Stimulated activated naive CD8-positive, alpha-beta T cell treated with anti-CD3 and anti-CD28 coated beads, Interleukin-15, Interleukin-2, amounts not matched to agents 100 ng/mL and 50 ng/mL, for 24 hours (primary cell): ENCODE data around the gene RUSC2.
"Not testable (repeated sequence)": the region's sequence is repeated elsewhere in the genome, so short reads cannot be mapped to it uniquely, and the experiment has no call there.

ENCODE experiments used
- H3K27ac Mint-ChIP-seq: one replicate; pipeline ENCODE4 v1.8.0; 2021; ENCODE audit warnings: mild to moderate bottlenecking, mixed read lengths
- H3K27me3 Mint-ChIP-seq: one replicate; pipeline ENCODE4 v1.8.0; 2021; ENCODE audit warnings: mixed read lengths
- H3K36me3 Mint-ChIP-seq: one replicate; pipeline ENCODE4 v1.8.0; 2021; ENCODE audit warnings: low read depth, mixed read lengths
- H3K4me1 Mint-ChIP-seq: one replicate; pipeline ENCODE4 v1.8.0; 2021; ENCODE audit warnings: low read depth, mixed read lengths
- H3K4me3 Mint-ChIP-seq: one replicate; pipeline ENCODE4 v1.8.0; 2021; ENCODE audit warnings: mild to moderate bottlenecking, mixed read lengths
- H3K9me3 Mint-ChIP-seq: one replicate; pipeline ENCODE4 v1.8.0; 2021; ENCODE audit warnings: mixed read lengths

The RUSC2 gene

GRCh38 chr9:35510754-35511428 is 21.0 kb downstream of the RUSC2 start:
- Mint-ChIP-seq H3K4me3 (no peak overlapping the region), H3K27ac (no peak overlapping the region), H3K27me3 (peaks cover 3% of the 10 kb centered on the region), H3K9me3 (no peaks in the 10 kb centered on the region), H3K4me1 (no peaks in the 10 kb centered on the region), H3K36me3 (no peaks in the 10 kb centered on the region)

- no peaks in the 10 kb centered on the region for H3K4me1 Mint-ChIP-seq
- H3K4me3 Mint-ChIP-seq: no peak overlapping the region
- no peaks in the 10 kb centered on the region for H3K36me3 Mint-ChIP-seq
- no peak overlapping the region for H3K27ac Mint-ChIP-seq
- H3K27me3 Mint-ChIP-seq: peaks cover under 1% of the 10 kb centered on the region
- H3K9me3 Mint-ChIP-seq: no peaks in the 10 kb centered on the region
Measured at GRCh38 chr9:35511453-35511852, 21.5 kb downstream of the RUSC2 start.

DNA sequence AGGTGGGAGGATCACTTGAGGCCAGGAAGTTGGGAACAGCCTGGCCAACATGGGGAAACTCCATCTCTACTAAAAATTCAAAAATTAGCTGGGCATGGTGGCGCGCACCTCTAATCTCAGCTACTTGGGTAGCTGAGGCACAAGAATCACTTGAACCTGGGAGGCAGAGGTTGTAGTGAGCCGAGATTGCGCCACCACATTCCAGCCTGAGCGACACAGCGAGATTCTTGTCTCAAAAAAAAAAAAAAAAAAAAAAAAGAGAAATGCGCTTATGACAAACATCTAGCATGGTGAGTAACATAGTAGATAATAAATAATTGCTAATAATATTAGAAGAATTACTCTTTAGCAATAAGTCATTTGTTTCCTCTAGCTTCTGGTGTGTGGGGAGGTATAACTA is 25.9 kb downstream of the RUSC2 start:
- Mint-ChIP-seq H3K27me3 (no peaks in the 10 kb centered on the region), H3K4me1 (no peaks in the 10 kb centered on the region), H3K27ac (no peak overlapping the region), H3K36me3 (no peaks in the 10 kb centered on the region), H3K4me3 (no peak overlapping the region), H3K9me3 (no peaks in the 10 kb centered on the region)

DNA sequence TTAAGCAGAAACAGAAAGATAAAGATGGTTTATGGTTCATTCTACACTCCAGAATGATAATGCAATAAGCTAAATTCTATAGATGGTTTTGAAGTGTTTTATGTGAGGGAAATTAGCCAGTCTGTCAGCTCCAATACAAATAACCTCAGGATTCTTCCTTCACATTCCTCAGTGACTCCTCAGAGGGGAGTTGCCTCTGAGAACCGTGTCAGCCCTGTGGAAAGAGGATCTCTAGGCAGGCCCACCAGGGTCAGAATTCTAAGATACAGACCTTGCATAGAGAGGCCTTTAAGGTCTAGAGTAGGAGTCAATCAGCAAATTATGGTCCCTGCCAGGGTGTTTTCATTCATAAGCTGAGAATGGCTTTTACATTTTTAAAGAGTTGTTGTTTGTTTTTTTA is 26.6 kb downstream of the RUSC2 start:
- Mint-ChIP-seq H3K27me3 (no peaks in the 10 kb centered on the region), H3K4me1 (no peaks in the 10 kb centered on the region), H3K36me3 (no peaks in the 10 kb centered on the region), H3K4me3 (no peak overlapping the region), H3K9me3 (no peaks in the 10 kb centered on the region), H3K27ac (no peak overlapping the region)

DNA sequence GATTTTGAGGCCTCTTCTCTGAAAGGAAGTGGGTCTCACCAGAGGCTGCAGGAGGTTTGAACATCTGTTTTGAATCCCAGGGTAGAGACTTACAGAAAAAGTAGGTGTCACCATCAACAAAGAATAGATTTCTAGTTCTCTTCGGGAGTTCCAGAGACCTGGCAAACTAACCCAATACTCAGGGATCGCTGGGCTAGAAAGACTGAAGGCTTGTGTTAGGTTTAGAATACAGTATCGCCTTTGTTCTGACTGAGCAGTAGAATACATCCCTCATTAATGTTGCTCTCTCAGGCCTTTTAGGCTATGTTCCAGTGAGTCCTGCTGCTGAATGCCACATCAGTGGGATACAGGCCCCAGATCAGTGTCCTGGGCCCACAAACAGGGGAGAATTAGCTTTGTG is 27.2 kb downstream of the RUSC2 start:
- Mint-ChIP-seq H3K27ac (no peak overlapping the region), H3K9me3 (no peaks in the 10 kb centered on the region), H3K27me3 (no peaks in the 10 kb centered on the region), H3K4me1 (no peaks in the 10 kb centered on the region), H3K4me3 (no peak overlapping the region), H3K36me3 (no peaks in the 10 kb centered on the region)

GRCh38 chr9:35517552-35518224 is 27.8 kb downstream of the RUSC2 start:
- H3K4me1 Mint-ChIP-seq: no peaks in the 10 kb centered on the region
- no peak overlapping the region for H3K27ac Mint-ChIP-seq

DNA sequence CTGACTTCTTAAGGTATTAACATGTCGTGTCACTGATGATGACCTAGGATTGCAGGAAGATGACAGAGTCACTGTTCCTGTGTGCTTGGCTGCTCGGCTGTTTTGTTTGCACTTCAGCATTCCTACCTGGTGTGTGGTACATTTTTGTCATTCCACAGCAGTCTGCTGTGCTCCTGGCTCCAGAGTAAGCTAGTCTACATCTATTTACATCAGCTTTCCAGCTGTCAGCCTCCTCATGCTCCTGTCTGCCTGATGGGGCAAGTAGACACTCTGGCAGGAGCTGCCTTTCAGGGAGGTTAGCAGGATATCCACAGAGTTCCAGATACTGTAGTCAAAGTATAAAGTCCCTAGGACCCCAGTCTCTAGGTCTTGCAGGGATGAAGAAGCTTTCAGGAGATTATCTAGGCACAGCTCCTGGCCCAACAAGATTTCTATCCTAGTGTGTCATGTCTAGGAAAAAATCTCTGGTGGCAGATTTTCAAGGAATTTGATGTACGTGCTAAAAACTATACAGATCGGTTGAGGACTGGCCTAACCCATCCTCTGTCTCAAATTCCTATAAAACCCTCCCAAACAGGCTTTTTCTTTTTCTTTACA is 28.4 kb downstream of the RUSC2 start:
- H3K9me3 Mint-ChIP-seq: no peaks in the 10 kb centered on the region
- H3K27ac Mint-ChIP-seq: no peak overlapping the region
- no peaks in the 10 kb centered on the region for H3K27me3 Mint-ChIP-seq
- no peaks in the 10 kb centered on the region for H3K4me1 Mint-ChIP-seq
- no peaks in the 10 kb centered on the region for H3K36me3 Mint-ChIP-seq
- no peak overlapping the region for H3K4me3 Mint-ChIP-seq

More at GRCh38 chr9:35517552-35518224, 27.8 kb downstream of the RUSC2 start:
- H3K36me3 Mint-ChIP-seq: no peaks in the 10 kb centered on the region
- no peak overlapping the region for H3K4me3 Mint-ChIP-seq
- H3K27me3 Mint-ChIP-seq: no peaks in the 10 kb centered on the region
- no peaks in the 10 kb centered on the region for H3K9me3 Mint-ChIP-seq

DNA sequence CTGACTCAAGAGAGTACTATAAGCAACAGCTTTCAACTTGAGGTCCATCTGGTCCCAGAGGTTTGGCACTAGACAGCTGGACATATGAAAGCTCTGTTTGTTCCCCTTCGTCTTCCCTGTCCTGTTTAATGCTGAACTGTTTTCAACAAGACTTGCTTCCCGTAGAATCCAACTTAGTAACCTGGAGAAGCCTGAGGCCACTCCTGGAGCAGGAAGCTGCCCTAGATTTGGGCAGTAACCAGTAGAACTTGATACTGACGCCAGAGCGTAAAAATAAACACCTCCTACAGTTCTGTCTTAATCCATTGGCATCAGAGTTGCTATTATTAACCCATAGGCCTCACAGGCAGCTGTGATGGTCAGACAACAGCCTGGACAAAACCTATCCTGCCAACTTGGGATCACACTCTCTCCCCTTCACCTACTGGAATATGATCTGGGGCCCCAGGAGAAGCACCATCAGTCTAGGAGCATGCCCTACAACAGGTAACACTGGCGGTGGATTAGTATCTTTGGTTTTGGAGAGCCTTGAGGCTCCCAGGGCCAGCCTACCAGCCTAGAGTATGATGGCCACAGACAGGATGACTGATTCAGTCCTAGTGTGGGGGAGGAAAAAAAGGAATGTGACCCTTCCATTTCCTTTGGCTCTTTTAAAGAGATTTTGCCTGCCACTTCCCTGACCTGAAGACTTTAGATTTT is 29.2 kb downstream of the RUSC2 start:
- Mint-ChIP-seq H3K36me3 (no peaks in the 10 kb centered on the region), H3K4me3 (no peak overlapping the region), H3K27me3 (no peaks in the 10 kb centered on the region), H3K9me3 (no peaks in the 10 kb centered on the region), H3K4me1 (no peaks in the 10 kb centered on the region), H3K27ac (no peak overlapping the region)

- H3K27ac Mint-ChIP-seq: no peak overlapping the region
- H3K27me3 Mint-ChIP-seq: no peaks in the 10 kb centered on the region
- no peak overlapping the region for H3K4me3 Mint-ChIP-seq
- no peaks in the 10 kb centered on the region for H3K9me3 Mint-ChIP-seq
- H3K36me3 Mint-ChIP-seq: no peaks in the 10 kb centered on the region
- H3K4me1 Mint-ChIP-seq: no peaks in the 10 kb centered on the region
Measured at GRCh38 chr9:35519692-35520363, 29.9 kb downstream of the RUSC2 start.

GRCh38 chr9:35520364-35520710 is 30.4 kb downstream of the RUSC2 start:
- H3K27me3 Mint-ChIP-seq: no peaks in the 10 kb centered on the region
- no peaks in the 10 kb centered on the region for H3K4me1 Mint-ChIP-seq
- no peak overlapping the region for H3K4me3 Mint-ChIP-seq
- H3K36me3 Mint-ChIP-seq: no peaks in the 10 kb centered on the region
- no peak overlapping the region for H3K27ac Mint-ChIP-seq
- no peaks in the 10 kb centered on the region for H3K9me3 Mint-ChIP-seq

DNA sequence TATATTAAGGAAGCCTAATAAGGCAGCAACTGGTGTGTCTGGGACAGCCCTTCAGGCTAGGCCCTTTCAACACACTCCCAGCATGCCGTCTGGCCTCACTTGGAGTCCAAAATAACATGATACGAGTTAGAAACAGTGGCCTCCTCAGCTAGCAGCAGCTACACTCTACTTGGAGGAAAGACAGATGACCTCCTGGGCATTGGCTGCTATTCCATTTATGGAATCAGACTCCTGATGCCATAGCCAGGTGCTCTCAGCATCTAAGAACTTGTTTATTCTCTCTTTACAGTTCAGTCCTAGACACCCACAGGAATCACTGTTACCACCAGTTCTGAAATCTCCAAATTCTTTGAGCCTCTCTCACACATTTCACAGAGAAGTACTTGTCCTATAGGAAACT is 31.8 kb downstream of the RUSC2 start:
- Mint-ChIP-seq H3K36me3 (no peaks in the 10 kb centered on the region), H3K9me3 (no peaks in the 10 kb centered on the region), H3K27ac (no peak overlapping the region), H3K4me3 (no peak overlapping the region), H3K4me1 (no peaks in the 10 kb centered on the region), H3K27me3 (no peaks in the 10 kb centered on the region)

DNA sequence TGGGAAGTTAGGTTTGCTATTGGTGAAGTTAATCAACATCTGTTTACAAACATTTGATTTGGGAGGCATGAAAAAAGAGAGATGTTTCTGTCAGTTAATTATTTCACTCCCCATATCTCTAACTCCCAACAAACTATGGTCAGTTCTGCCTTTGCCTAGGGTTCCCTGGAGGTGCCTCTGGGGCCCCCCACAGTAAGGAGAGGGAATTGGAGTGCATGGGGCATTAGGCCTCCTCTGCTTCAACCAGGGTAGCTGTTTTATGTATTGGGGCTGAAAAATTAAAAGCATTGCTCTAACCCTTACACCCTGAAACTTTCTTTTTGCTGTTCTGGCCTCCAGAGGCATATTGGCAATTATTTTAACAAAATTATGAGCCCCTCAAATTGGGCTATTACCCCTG is 32.3 kb downstream of the RUSC2 start:
- no peak overlapping the region for H3K27ac Mint-ChIP-seq
- no peaks in the 10 kb centered on the region for H3K9me3 Mint-ChIP-seq
- no peaks in the 10 kb centered on the region for H3K36me3 Mint-ChIP-seq
- no peak overlapping the region for H3K4me3 Mint-ChIP-seq
- no peaks in the 10 kb centered on the region for H3K4me1 Mint-ChIP-seq
- no peaks in the 10 kb centered on the region for H3K27me3 Mint-ChIP-seq

DNA sequence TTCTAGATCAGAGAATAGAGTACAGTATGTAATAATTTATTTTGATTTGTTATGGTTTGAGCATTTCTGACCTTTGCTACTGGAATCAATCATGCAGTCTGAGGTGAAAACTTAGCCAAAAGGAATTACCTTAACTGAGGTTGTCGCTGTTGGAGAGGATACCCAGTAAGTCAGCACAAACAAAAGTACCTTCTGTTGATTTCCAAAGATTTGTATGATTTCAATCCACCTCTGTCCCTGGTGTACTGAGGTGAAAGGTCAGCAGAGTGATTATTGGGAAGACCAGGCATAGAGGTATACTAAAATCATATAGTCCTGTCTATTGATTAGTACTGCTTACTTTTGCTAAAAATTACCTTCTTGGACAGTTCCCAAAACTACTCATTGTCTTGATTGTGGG is 32.8 kb downstream of the RUSC2 start:
- Mint-ChIP-seq H3K36me3 (no peaks in the 10 kb centered on the region), H3K27ac (no peak overlapping the region), H3K4me3 (no peak overlapping the region), H3K4me1 (no peaks in the 10 kb centered on the region), H3K9me3 (no peaks in the 10 kb centered on the region), H3K27me3 (no peaks in the 10 kb centered on the region)

- not testable (repeated sequence) for H3K4me3 Mint-ChIP-seq, H3K36me3 Mint-ChIP-seq, H3K27ac Mint-ChIP-seq, H3K4me1 Mint-ChIP-seq, H3K27me3 Mint-ChIP-seq, H3K9me3 Mint-ChIP-seq
Measured at GRCh38 chr9:35523556-35523955, 33.6 kb downstream of the RUSC2 start.
